GM23248 (cell line): ENCODE measurements around the gene TMOD3.

ENCODE experiments used
- EZH2 ChIP-seq: fragments of 200-600 bp; sonication (generic); IDR thresholded peaks from 2 replicates; pipeline ENCODE4 v1.6.1; 2018; ENCODE audit warnings: antibody characterized with exemption, mild to moderate bottlenecking; ENCODE audit not compliant: insufficient read depth, poor library complexity, severe bottlenecking
- EZH2phosphoT487 ChIP-seq: fragments of 200-600 bp; sonication (generic); IDR thresholded peaks from 2 replicates; pipeline ENCODE4 v1.6.1; 2018; ENCODE audit warnings: antibody characterized with exemption, moderate library complexity, mild to moderate bottlenecking, low read depth; ENCODE audit not compliant: insufficient read depth

- TF ChIP-seq EZH2 (no peak), EZH2phosphoT487 (no peak)
These were observed at the start of gene TMOD3 for GRCh38 chr15:51829376-51830275.
